ENCODE measurements around the gene CXCL13.

- TF ChIP-seq ZNF782 (CRISPR knock-in tag; IDR thresholded peaks at IDR 0.05; ENCODE audit: borderline replicate concordance) (no peak), HDAC6 (IDR thresholded peaks at IDR 0.05; ENCODE audit: low read depth, low read length) (no peak)
- TF ChIP-seq, protein P1, sequence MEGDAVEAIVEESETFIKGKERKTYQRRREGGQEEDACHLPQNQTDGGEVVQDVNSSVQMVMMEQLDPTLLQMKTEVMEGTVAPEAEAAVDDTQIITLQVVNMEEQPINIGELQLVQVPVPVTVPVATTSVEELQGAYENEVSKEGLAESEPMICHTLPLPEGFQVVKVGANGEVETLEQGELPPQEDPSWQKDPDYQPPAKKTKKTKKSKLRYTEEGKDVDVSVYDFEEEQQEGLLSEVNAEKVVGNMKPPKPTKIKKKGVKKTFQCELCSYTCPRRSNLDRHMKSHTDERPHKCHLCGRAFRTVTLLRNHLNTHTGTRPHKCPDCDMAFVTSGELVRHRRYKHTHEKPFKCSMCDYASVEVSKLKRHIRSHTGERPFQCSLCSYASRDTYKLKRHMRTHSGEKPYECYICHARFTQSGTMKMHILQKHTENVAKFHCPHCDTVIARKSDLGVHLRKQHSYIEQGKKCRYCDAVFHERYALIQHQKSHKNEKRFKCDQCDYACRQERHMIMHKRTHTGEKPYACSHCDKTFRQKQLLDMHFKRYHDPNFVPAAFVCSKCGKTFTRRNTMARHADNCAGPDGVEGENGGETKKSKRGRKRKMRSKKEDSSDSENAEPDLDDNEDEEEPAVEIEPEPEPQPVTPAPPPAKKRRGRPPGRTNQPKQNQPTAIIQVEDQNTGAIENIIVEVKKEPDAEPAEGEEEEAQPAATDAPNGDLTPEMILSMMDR (CRISPR knock-in tag; IDR thresholded peaks at IDR 0.05): no peak
These were observed 10.2 kb upstream of the CXCL13 start for GRCh38 chr4:77595364-77595973.
